OCI-LY7 (cell line): ENCODE measurements around the gene PPP1R16B.

Source experiments
- EZH2phosphoT487 ChIP-seq: fragments of 200-600 bp; sonication (generic); IDR thresholded peaks from 2 replicates; pipeline ENCODE4 v1.6.1; 2018; ENCODE audit warnings: low read depth, borderline replicate concordance, mild to moderate bottlenecking, mixed run types, antibody characterized with exemption, low read length, moderate library complexity, mixed read lengths
- TF ChIP-seq, protein P1 (sequence below): fragments of 200-600 bp; sonication (generic); conservative IDR thresholded peaks from 2 replicates; pipeline ENCODE4 v1.5.1; 2014; ENCODE audit warnings: mild to moderate bottlenecking, antibody characterized with exemption, low read length, moderate library complexity, mixed read lengths

DNA sequence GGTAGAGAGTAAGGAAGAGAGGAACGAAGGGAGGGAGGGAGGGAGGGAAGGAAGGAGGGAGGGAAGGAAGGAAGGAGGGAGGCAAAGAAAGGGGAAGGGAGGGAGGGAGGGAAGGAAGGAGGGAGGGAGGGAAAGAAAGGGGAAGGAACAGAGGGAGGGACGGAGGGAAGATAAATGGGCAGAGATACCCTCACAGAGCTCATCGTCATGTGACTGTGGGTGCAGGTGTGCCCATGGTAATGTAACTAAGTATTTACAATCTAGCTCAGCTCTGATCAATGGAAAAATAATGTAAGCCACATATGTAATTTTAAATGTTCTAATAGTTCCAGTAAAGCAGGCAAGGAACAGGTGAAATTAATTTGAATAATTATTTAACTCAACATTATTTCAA is 66.1 kb downstream of the PPP1R16B start:
- TF ChIP-seq, protein P1, sequence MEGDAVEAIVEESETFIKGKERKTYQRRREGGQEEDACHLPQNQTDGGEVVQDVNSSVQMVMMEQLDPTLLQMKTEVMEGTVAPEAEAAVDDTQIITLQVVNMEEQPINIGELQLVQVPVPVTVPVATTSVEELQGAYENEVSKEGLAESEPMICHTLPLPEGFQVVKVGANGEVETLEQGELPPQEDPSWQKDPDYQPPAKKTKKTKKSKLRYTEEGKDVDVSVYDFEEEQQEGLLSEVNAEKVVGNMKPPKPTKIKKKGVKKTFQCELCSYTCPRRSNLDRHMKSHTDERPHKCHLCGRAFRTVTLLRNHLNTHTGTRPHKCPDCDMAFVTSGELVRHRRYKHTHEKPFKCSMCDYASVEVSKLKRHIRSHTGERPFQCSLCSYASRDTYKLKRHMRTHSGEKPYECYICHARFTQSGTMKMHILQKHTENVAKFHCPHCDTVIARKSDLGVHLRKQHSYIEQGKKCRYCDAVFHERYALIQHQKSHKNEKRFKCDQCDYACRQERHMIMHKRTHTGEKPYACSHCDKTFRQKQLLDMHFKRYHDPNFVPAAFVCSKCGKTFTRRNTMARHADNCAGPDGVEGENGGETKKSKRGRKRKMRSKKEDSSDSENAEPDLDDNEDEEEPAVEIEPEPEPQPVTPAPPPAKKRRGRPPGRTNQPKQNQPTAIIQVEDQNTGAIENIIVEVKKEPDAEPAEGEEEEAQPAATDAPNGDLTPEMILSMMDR: no peak
- no peak for TF ChIP-seq EZH2phosphoT487
